OCI-M2 (cell line): ENCODE measurements around the gene HEPN1.

Source experiments
- DNase-seq: peaks from one replicate; lab custom pipeline; 2025; ENCODE audit not compliant: unreplicated experiment; lab: John Stamatoyannopoulos, UW

Gene HEPN1

GRCh38 chr11:124918950-124919349, at the start of gene HEPN1:
TSS of gene HEPN1 (plus strand) at chr11:124919250.
- no peak for DNase-seq

GRCh38 chr11:124869331-124869730, 49.7 kb upstream of the HEPN1 start:
- DNase-seq, result no peak

GRCh38 chr11:124869856-124870387, 49.1 kb upstream of the HEPN1 start:
- no peak for DNase-seq

GRCh38 chr11:124870430-124870829, 48.6 kb upstream of the HEPN1 start:
- DNase-seq, result no peak

GRCh38 chr11:124872280-124872679, 46.8 kb upstream of the HEPN1 start:
- DNase-seq, result no peak

GRCh38 chr11:124872741-124873140, 46.3 kb upstream of the HEPN1 start:
- DNase-seq, result no peak

- no peak for DNase-seq
These were observed 45.1 kb upstream of the HEPN1 start for GRCh38 chr11:124873951-124874350.

- DNase-seq, result no peak
These were observed 44.3 kb upstream of the HEPN1 start for GRCh38 chr11:124874571-124875255.

- DNase-seq, result no peak
These were observed 43.6 kb upstream of the HEPN1 start for GRCh38 chr11:124875401-124875800.

GRCh38 chr11:124875943-124876817, 42.9 kb upstream of the HEPN1 start:
- no peak for DNase-seq

- no peak for DNase-seq
These were observed 42.0 kb upstream of the HEPN1 start for GRCh38 chr11:124876818-124877630.

GRCh38 chr11:124877631-124877909, 41.5 kb upstream of the HEPN1 start:
- no peak for DNase-seq

GRCh38 chr11:124877910-124878758, 40.9 kb upstream of the HEPN1 start:
- no peak for DNase-seq

GRCh38 chr11:124878759-124879492, 40.1 kb upstream of the HEPN1 start:
- no peak for DNase-seq

GRCh38 chr11:124879493-124880289, 39.4 kb upstream of the HEPN1 start:
- no peak for DNase-seq

GRCh38 chr11:124880290-124880611, 38.8 kb upstream of the HEPN1 start:
- DNase-seq, result no peak

GRCh38 chr11:124880958-124881357, 38.1 kb upstream of the HEPN1 start:
- DNase-seq, result no peak

GRCh38 chr11:124882339-124883071, 36.5 kb upstream of the HEPN1 start:
- no peak for DNase-seq

- DNase-seq, result no peak
These were observed 34.7 kb upstream of the HEPN1 start for GRCh38 chr11:124884340-124884739.
